Stimulated activated CD4-positive, alpha-beta T cell treated with anti-CD3 and anti-CD28 coated beads, Interleukin-2, amount 100 ng/mL, for 48 hours (primary cell): ENCODE results near the gene CTAG1B.
"Not testable (repeated sequence)": the region's sequence is repeated elsewhere in the genome, so short reads cannot be mapped to it uniquely, and the experiment has no call there.

ENCODE experiments used
- DNase-seq, 2 donors: peaks; one replicate each; pipeline ENCODE4 v3.0.0-alpha.2; 2020

CTAG1B gene

GRCh38 chrX:154582994-154583393, 36.1 kb downstream of the CTAG1B start:
- not testable (repeated sequence) for DNase-seq

GRCh38 chrX:154575076-154575475, 44.0 kb downstream of the CTAG1B start:
- DNase-seq = not testable (repeated sequence)

- DNase-seq = not testable (repeated sequence)
Measured at GRCh38 chrX:154573061-154573460, 46.0 kb downstream of the CTAG1B start.

- not testable (repeated sequence) for DNase-seq
Measured at GRCh38 chrX:154570361-154570760, 48.7 kb downstream of the CTAG1B start.
